NCI-H460 (cell line): ENCODE results near the gene PBX3. TPM values are rescaled to one million over a fixed set of nuclear protein-coding genes. Genes with fewer than 3 reads are reported as not detected.

Experiments used
- DNase-seq: peaks from one replicate; pipeline ENCODE4 v3.0.0-alpha.2; 2016; ENCODE audit warnings: low read depth; ENCODE audit errors: extremely low read depth
- total RNA-seq: library from RNA; depleted of rRNA; stranded (reverse); fragments of >200 nt; shearing (Covaris generic); gene quantifications from 2 replicates; pipeline ENCODE4 v1.2.3, GENCODE V29; 2014

Gene PBX3
- total RNA-seq, 1 experiment from 2014 or later, result 12.5 TPM

DNA sequence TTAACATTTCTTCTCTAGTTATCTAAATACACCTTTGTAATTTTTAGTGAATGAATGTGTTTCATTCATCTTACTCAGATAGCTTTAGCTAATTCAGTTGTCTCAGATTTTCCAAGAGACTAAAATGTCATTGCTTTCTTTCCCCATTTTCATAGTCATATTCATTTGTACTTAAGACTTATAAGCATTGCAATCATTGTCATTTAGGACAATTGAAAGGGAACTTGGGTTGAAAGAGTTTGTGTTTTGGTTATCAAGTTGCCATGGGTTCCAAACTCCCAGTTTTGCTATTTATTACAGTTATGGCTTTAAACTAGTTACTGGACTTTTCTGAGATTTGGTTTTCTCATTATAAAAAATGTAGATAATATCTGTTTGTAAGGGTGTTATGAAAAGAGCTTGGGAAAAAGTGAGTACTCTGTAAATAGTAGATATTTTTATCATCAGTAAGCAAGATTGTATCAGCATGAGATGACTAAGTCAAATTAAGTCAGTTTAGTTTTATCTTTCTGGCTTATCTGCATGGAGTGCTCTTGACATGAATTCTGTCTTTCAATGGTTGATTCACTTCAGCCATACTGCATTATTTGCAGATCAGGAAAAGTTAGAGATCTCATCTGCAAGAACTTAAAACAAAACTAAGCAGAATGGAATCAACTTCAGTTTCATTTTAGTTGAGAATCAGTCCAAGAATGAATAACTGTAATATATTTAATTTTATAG, 107.5 kb downstream of the PBX3 start:
- no peak for DNase-seq

DNA sequence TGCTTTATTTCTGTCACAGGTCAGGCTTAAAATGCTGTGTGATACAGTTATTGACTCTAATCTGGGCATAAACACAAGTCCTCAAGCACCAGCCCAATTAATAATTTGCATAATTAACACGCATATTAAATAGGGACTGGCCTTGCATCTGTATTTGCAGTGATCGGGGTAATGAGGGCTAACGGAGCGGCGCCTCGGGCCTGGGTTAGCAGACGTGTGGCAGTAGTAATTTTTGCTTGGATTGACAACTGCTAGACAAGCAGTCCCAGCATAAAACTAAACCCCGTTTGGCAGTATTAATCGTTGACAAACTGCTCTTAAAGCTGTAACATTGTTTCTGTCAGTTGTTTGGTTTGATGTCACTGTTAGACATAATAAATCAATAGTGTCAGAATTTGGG, 109.2 kb downstream of the PBX3 start:
- no peak for DNase-seq

DNA sequence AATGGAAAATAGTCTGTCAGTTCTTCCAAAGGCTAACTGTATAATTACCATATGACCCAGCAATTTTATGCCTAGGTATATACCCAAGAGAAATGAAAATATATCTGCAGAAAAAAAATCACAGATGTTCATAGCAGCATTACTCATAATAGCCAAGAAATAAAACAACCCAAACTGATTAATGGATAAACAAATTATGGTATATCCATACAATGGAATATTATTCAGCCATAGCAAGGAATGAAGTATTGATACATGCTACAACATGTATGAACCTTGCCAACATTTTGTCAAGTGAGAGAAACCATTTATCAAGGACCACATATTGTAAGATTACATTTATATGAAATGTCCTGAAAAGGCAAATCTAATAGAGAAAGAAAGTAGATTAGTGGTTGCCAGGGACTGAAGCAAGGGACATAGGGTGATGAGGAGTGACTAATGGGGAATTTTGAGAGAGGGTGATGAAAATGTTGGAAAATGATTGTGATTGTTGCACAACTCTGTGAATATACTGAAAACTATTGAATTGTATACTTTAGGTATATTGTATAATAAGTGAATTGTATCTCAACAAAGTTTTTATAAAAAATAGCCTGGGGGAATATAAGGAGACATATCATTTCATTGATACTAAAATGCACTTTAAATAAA, 114.4 kb downstream of the PBX3 start:
- no peak for DNase-seq

DNA sequence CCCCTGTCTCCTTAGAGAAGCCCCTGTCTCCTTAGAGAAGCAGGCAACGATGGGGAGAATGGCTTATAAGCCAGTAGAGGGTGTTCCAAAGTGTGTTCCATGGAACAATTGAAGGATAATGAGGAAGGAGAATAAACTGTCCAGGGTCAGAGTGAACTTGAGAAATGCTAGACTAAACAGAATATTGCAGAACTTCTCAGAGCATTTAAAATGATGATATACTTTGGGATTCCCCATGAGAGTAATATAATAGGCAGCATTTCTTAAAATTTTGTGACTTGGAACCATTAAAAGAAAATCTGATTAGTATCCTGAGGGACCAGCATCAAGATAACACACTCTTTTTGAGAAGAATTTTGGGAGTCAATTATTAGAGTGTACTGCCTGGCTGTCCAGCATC, 116.8 kb downstream of the PBX3 start:
- no peak for DNase-seq

DNA sequence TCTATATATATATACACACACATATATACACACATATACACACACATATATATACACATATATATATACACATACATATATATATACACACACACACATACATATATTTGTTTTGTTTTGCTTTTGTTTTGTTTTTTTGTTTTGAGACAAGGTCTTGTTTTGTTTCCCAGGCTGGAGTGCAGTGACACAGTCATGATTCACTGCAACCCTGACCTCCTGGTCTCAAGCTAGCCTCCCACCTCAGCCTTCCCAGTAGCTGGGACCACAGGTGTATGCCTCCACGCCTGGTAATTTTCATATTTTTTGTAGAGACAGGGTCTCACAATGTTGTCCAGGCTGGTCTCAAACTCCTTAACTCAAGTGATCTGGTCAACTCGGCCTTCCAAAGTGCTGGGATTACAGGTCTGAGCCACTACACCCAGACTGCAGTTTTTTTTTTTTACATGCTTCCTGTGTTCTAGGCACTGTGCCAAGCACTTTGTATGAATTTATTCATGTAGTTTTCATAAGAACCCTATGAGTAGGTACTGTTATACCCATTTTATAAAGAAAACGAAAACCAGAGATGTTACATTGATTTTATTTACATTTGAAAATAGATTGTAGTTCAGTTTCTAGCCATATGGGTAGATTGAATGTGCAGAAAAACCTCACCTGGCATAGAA, 120.7 kb downstream of the PBX3 start:
- DNase-seq, result no peak

DNA sequence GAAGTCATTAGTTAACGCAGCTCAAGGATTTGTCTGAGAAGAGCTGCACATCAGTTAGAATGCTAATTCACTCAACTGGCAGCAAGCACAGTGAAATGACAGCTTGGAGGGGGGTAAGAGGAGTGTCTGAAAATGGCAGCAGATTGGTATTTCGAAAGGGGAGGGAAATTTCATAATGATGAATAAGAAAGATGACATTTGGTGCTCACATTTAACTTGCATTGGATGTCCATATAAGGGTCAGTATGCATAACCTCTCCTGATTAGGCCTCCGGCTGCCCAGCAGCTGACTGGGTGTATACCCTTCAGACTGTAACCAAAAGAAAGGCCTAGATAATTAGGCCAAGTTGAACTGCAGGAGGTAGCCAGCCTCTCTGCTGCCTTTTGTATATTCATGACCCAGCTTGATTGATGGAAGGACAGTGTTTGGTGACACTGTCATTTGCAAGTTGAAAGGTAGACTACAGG, 131.0 kb downstream of the PBX3 start:
- no peak for DNase-seq

DNA sequence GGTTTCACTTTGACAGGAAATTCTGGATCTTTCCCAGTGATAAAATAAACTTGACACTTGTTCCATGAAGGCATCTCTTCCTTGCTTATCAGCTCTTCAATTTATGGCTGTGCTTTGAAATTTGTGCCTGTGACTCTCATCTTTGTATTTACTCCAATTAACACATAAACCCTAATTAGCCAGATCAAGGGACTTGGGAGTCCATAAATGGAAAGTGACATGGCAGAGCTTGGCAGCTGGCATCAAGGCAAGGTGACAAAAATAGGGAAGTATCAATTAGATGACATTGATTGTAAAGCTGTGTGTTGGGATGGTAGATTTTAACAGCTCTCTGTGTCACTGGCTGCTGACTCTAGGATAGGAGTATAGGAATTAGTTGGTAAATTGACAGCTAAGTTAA, 133.9 kb downstream of the PBX3 start:
- DNase-seq, result no peak

DNA sequence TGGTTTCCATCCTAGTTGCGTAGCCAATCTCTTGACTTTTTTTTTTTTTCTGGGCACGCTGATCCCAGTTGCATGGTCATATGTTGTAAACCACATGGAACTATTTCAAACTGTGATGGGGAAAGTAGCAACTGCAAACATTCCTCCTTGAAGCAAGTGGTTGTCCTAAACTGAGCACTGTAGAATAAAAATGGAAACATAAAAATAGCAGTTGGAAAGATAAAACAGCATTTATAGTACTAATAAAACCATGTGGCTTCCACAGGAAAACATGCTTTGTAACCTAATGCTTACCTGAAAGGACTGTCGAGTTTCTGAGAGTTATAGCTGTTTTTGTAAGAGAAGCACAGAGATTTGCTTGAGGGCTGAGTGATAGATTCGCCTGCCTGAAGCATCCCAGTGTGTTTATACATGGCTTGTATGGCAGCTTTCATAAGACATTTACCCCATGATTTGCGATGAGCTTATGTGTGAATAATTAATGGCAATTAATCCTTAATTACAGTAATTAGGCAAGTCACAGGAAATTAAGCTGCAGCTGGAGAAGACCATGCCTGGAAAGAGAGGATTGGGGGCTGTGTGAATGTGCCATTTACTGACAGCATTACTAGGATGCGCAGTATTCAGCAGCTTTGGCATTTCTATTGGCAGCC, 136.5 kb downstream of the PBX3 start:
- DNase-seq, result no peak

DNA sequence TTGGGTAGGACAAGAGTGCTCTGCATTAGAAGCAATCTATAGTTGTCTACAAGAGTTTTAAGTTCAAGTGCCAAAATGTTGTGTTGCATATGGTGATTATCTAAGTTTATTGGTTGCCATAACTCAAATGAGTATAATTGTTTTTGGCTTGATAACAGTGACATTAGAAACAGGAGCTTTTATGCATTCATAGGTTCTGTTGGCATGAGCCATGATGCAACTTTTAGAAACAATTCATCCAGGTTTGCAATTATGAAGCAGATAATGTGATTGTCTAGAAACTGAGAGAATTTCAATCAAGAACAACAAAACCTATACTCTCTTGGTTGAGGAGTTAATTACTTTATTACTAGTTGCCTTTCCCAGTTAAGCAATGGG, 137.0 kb downstream of the PBX3 start:
- DNase-seq, result peak; percentile 13

DNA sequence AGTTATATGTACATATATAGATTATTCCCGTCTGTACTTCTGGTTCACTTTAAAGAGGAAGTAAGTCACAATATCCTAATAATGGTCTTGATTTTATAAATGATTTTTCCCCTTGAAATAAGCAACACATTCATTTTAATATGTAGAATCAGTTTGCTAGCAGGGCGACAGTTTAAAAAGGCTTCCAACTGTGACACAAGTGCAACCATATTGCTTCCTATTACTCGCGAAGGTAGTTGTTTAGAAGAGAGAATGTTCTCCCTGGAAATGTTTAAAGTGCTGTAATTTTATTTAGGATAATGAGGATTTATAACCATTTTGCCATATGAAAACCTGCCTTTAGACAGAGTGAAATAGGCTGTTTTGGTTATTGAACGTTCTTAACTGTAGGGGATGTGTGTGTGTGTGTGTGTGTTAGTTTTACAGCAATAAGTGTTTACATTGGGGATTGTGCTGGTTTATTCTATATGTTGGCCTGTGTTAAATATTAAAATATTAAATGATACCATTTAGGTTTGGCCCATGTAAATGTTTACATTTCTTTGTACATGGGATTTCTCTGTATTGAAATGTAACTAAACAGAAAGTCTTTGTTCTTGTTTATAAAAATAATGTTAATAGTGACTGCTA, 138.3 kb downstream of the PBX3 start:
- DNase-seq, result no peak

DNA sequence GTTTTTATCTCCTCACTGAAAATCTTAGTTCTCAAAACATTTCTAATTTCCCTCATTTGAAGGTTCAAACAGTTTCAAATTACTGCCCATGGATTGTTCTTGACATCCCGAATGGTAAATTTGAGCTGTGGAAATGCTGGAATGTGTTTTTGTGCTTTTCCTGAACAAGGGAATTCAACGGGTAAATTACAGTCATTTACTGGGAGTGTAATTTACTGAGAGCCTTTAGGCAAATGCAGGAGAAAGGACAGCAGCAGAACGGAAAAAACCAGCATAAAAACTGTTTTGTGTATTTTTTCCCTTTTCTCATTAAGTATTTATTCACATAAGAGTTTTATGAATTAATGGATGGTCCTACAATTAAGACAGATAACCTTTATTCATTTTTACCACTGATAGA, 139.2 kb downstream of the PBX3 start:
- no peak for DNase-seq

DNA sequence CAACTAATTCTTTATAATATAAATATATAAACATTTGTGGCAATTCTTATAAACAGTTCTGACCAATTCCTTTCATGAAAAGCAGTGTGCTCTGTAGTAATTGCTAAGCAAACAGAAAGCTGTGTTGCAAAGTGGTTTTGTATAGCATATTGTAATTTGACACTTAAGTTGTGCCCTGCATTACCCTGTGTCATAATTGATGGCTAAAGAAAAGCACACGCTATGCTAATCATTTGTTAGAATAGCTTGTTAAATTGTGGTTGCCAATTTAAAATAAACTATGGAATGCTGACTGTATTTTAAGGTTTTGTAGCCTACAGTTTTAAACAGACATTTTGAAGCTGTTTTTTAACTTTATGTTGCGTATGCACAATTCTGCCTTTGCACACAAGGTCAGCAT, 140.0 kb downstream of the PBX3 start:
- no peak for DNase-seq

DNA sequence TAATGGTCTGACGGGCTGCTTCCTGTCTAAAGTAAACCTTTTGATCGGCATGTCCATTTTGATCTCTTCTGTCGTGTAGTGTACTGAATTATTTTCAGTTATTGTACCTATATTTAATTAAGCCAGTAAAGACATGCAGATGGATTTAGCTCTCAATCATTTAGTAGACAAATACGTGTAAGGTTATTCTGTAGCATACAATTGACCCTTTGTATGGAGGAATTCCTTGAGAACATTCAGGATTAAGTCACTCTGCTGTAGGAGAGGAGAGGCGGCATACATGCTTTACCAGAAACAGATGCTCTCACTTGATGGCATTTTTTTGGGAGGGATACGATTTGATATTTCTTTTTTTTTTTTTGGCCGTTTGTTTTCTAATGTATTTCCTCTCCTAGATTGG, 141.0 kb downstream of the PBX3 start:
- DNase-seq, result no peak

DNA sequence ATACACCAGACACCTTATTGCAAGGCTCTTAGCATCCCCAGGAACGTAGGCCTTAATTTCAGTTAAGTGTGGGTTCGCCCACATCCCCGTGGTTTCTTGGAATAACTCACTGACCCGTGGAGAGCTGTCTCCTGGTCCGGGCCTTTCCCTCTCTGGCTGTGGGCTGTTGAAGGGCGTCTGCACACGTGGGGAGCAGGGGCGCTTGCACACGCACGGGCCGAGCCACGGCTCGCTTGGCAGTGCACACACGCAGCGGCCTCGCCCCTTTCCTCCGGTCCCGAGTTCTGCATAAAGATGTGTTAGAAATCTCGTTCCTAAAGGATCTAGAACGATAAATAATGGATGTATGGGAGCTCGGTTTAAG, 141.9 kb downstream of the PBX3 start:
- DNase-seq, result no peak

DNA sequence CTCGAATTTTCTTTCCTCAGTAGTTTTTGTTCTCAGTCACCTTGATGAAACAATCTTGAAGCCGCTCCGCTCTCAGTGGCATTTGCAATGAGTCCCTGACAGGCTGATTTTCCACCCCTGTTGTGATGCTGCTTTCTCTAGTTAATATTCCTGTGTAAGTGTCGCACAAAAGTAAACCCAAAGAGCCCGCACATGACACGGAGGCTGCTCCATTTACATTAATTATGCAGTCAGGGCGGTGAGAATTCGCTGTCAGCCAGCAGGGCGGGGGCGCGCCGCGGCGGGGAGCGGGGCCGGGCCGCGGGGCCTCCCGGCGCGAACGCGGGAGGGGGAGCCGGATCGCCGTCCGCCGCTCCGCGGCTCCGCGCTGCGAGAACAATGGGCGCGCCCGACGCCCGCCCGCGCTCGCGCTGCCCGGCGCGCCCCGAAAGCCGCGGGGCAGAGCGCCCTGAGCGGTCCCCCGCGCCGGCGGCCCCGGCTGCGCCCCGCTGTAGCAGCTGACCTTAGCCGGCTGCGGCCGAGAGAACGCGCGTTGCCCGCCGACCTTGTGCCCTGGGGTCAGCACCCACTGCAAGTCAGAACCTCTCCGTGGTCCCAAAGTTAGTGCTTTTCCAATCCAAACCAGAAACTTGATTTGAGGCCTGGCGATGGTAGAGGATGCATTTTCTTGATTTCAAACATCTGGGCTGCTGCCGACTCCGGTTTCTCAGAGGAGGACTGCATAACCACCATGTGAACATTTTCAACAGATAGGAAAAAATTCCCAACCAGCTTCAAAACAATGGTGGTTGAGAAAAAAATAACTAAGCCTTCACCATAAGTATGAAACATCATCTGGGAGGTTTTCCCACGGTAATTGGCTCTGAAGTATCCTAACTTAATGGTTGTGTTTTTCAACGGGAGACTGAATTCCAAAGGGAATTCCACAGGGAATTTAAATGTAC, 142.6 kb downstream of the PBX3 start:
- no peak for DNase-seq

DNA sequence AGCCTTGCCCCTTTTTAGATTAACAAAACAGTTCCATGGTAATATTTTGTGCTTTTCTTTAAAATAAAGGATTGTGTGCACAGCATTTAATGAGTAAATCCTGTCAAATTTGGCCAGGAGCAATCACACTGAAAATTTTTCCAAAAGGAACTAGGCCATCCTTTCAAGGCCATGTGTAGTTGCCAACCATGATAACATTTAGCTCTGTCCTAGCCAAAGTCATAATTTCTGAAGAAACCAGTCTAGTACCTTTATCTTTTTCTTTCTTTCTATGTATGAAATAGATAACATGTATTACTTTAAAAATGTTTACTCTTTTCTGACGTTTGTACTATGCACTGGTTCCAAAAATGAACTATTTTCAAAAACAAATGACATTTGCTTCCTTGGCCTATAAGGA, 143.7 kb downstream of the PBX3 start:
- no peak for DNase-seq

DNA sequence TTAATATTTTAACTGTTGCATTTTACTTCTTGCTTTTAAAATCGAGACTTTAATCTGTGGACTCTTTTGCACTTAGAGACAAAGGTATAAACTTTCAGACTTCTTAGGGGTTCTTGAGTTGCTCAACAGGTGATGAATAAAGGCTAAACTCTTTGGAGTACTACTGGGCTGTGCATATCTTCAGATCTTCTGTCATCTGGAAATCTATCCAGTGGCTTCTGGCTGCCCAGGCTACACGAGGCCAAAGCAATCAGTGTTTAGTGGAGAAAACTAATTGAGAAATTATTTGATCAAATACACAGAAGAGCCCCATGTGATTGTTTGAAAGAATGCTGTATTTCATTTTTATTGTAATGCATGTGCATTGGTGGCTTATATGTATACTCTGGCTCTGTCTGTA, 146.1 kb downstream of the PBX3 start:
- no peak for DNase-seq

DNA sequence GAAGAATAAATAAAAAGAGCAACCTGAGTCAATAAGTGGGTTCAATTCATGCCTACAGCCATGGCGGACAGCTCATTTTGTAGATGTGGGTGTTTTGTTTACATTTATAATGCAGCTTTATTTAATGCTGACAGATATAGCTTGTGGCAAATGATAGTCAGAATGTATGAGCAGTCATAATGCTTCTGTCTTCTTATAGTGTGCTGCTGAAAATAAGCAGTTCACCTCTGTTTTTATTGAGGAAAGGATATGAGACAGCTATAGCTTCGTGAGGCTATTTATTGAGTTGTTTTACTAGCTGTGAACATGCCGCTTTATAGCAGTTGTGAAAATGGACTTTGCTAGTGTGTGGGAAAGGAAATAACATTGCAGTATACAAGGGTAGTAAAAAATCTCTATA, 147.4 kb downstream of the PBX3 start:
- DNase-seq, result no peak

DNA sequence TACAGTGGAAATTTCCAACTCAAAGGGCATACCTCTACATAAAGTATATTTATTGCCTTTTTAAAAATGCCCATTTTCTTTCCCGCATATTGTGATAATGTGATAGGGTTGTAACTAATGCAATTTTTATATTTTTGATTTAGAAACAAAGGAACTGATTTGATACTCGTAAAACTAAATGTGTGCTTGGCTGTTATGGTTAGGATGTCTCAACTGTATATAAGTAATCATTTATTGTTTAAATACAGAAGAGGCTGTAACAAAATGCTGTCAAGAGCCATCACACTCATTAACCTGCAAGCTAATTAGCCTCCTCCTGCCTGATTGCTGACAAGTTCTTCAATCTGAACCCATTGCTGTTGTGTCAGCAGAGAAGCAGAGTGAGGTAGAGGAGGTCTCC, 149.2 kb downstream of the PBX3 start:
- DNase-seq, result no peak

DNA sequence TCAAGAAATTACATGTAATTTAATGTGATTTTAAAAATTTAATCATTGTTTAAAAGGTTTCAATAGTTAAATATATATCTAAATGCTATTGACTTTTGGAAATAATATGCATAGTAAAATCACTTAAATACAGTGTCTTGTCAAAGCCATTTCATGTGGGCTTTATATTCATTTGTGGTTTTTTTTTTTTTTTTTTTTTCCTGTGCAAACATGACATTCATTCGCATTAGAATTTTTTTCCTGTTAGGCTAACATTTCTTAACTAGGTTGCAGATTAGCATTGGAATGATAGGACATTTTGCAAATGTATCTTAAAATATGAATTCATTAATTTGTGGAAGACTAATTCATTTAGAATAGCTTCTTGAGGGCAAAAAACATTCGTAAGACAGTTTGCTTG, 149.8 kb downstream of the PBX3 start:
- DNase-seq, result no peak
